ENCODE results near the gene MAP3K20. TPM values are rescaled to one million over a fixed set of nuclear protein-coding genes. Genes with fewer than 3 reads are reported as not detected.

MAP3K20 gene
- total RNA-seq, 2 experiments from 2014 or later = 8.0 to 10.2 TPM

DNA sequence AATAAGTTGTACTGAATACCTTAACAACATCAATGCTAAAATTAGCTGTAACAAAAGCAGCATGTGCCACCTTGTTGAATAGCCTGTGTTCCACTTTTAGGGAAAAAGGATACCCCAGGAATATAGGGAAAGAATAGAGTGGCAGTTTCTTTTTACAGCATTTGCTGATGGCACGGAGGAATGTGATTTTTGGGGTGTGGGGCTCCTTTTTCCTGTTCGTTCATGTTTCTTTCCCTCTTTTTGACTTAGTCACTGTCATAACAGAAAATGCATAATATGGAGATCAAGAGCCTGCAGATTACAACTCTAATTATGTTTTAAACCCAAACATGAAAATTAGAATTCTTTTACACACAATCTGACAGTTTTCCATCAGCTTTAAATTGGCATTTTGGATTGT is 60.4 kb downstream of the MAP3K20 start:
- H3K27me3 Mint-ChIP-seq = peaks cover 39% of the 10 kb centered on the region
- intact Hi-C loops (cut with micrococcal nuclease) = no loop called here
- no peaks in the 10 kb centered on the region for H3K36me3 Mint-ChIP-seq (ENCODE audit: low read depth)
- no peak overlapping the region for H3K4me3 Mint-ChIP-seq
- POLR2A ChIA-PET = no interaction called here
- TF ChIP-seq, protein P1, sequence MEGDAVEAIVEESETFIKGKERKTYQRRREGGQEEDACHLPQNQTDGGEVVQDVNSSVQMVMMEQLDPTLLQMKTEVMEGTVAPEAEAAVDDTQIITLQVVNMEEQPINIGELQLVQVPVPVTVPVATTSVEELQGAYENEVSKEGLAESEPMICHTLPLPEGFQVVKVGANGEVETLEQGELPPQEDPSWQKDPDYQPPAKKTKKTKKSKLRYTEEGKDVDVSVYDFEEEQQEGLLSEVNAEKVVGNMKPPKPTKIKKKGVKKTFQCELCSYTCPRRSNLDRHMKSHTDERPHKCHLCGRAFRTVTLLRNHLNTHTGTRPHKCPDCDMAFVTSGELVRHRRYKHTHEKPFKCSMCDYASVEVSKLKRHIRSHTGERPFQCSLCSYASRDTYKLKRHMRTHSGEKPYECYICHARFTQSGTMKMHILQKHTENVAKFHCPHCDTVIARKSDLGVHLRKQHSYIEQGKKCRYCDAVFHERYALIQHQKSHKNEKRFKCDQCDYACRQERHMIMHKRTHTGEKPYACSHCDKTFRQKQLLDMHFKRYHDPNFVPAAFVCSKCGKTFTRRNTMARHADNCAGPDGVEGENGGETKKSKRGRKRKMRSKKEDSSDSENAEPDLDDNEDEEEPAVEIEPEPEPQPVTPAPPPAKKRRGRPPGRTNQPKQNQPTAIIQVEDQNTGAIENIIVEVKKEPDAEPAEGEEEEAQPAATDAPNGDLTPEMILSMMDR (IDR thresholded peaks at IDR 0.05) = no peak
- no peak overlapping the region for H3K27ac Mint-ChIP-seq
- DNase-seq (no peak), ATAC-seq (no peak)
- CTCF ChIA-PET = interaction anchor here (0.9 to 3.4 kb wide), 2 partner anchors 22 to 74 kb away, joined by 3 to 10 read pairs; no protein-coding TSS in a partner anchor
- no peaks in the 10 kb centered on the region for H3K9me3 Mint-ChIP-seq
- H3K4me1 Mint-ChIP-seq (ENCODE audit: low read depth) = peaks cover 53% of the 10 kb centered on the region

DNA sequence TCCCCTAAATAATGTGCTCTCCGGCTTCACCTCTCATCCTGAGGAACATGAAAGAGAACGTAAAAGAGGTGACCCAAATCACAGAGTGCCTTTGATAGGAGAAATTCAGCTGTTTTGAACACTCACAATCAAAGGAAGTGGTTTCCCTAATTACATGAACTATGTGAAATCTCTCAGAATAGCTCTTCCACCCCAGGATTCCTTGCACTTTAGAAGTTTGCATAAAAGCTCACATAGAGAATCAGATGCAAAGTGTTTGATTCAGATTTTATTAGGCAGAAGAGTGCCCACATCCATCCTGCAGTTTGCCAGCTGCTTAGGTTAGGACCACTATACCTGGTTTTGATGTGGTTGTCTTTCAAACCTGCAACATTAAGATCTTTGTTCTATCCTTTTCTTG is 61.0 kb downstream of the MAP3K20 start:
- intact Hi-C loops (cut with micrococcal nuclease) = no loop called here
- H3K27ac Mint-ChIP-seq = no peak overlapping the region
- peaks cover 2% of the 10 kb centered on the region for H3K36me3 Mint-ChIP-seq (ENCODE audit: low read depth)
- H3K27me3 Mint-ChIP-seq = peaks cover 36% of the 10 kb centered on the region
- TF ChIP-seq, protein P1 (IDR thresholded peaks at IDR 0.05) = no peak
- POLR2A ChIA-PET = no interaction called here
- no peak for DNase-seq
- no peak for ATAC-seq
- no peak overlapping the region for H3K4me3 Mint-ChIP-seq
- H3K9me3 Mint-ChIP-seq = peaks cover 3% of the 10 kb centered on the region
- CTCF ChIA-PET = interaction anchor here (0.6 to 3.4 kb wide), 5 partner anchors 16 to 550 kb away, joined by 3 to 10 read pairs (median 3); no protein-coding TSS in a partner anchor
- H3K4me1 Mint-ChIP-seq (ENCODE audit: low read depth) = peaks cover 52% of the 10 kb centered on the region

DNA sequence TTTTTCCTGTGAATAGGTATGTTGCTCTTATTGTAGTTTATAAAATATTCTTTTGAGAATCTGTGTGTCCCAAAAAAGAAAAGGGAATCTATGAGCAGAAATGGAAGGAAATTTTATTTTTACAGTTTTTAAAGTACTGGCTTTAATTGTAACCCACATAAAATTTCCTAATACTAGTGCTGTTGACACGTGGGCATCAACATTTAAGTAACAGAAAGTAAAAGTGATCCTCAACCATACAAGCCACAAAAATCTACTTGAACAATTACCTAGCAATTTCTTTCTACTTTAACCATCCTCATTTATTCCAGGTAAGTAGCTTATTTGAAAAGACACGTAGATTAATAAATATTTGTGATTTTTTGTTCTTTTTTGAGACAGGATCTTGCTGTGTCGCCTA is 62.0 kb downstream of the MAP3K20 start:
- intact Hi-C loops (cut with micrococcal nuclease) = no loop called here
- Mint-ChIP-seq H3K27ac (no peak overlapping the region), H3K36me3 (ENCODE audit: low read depth) (peaks cover 4% of the 10 kb centered on the region), H3K9me3 (peaks cover 5% of the 10 kb centered on the region), H3K27me3 (peaks cover 29% of the 10 kb centered on the region), H3K4me3 (no peak overlapping the region), H3K4me1 (ENCODE audit: low read depth) (peaks cover 42% of the 10 kb centered on the region)
- ATAC-seq (no peak), DNase-seq (no peak)
- TF ChIP-seq, protein P1 (IDR thresholded peaks at IDR 0.05) = no peak
- CTCF ChIA-PET = interaction anchor here (1.2 to 3.4 kb wide), 2 partner anchors 73 to 110 kb away, joined by 4 to 10 read pairs; no protein-coding TSS in a partner anchor
- POLR2A ChIA-PET = interaction anchor here (0.6 kb wide), 1 partner anchor 14 kb away, joined by 3 read pairs; no protein-coding TSS in a partner anchor

DNA sequence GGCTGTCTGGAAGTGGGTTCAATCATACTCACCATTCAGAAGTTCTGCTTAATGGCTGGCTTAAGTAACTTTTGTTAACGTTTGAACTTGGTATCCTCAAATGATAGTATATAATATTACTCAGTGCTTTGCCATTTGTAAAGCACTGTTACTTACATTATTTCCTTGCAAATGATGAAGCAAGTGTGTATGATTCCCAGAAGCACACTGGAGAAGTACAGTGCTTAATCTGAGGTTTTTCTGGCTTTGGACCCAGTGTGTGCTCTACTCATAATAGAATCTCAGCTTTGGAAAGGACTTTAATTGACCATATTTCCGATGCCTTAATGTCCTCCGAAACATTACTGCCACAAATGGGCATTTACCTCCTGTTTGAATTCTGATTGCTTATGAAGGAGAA is 63.3 kb downstream of the MAP3K20 start:
- CTCF ChIA-PET = interaction anchor here (3.4 kb wide), 1 partner anchor 72 kb away, joined by 10 read pairs; no protein-coding TSS in a partner anchor
- no peak for ATAC-seq
- TF ChIP-seq, protein P1 (IDR thresholded peaks at IDR 0.05) = no peak
- no peak overlapping the region for H3K27ac Mint-ChIP-seq
- H3K4me1 Mint-ChIP-seq (ENCODE audit: low read depth) = peaks cover 35% of the 10 kb centered on the region
- no peak for DNase-seq
- POLR2A ChIA-PET = no interaction called here
- H3K9me3 Mint-ChIP-seq = peaks cover 5% of the 10 kb centered on the region
- intact Hi-C loops (cut with micrococcal nuclease) = no loop called here
- H3K27me3 Mint-ChIP-seq = peaks cover 29% of the 10 kb centered on the region
- peaks cover 4% of the 10 kb centered on the region for H3K36me3 Mint-ChIP-seq (ENCODE audit: low read depth)
- H3K4me3 Mint-ChIP-seq = no peak overlapping the region

DNA sequence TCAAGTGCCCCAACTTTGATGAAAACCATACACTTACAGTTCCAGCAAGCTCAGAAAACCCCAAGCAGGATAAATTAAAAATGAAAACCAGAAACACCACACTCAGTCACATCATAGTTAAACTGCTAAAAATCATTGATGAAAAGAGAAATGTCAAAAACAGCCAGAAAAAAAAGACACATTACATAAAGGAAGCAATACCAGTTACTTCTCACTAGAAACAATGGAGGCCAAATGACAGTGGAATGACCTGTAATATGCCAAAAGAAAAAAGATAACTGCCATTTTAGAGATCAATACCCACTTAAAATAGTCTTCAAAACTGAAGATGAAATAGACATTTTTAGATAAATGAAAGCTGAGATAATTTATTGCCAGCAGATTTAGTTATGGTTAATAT is 66.0 kb downstream of the MAP3K20 start:
- no peak overlapping the region for H3K4me3 Mint-ChIP-seq
- peaks cover 5% of the 10 kb centered on the region for H3K9me3 Mint-ChIP-seq
- no peak for DNase-seq
- no peak for ATAC-seq
- intact Hi-C loops (cut with micrococcal nuclease) = no loop called here
- TF ChIP-seq, protein P1 (IDR thresholded peaks at IDR 0.05) = no peak
- H3K27me3 Mint-ChIP-seq = peaks cover 13% of the 10 kb centered on the region
- CTCF ChIA-PET = interaction anchor here (1.6 kb wide), 1 partner anchor 210 kb away, joined by 3 read pairs; no protein-coding TSS in a partner anchor
- peaks cover 4% of the 10 kb centered on the region for H3K36me3 Mint-ChIP-seq (ENCODE audit: low read depth)
- no peak overlapping the region for H3K27ac Mint-ChIP-seq
- POLR2A ChIA-PET = no interaction called here
- H3K4me1 Mint-ChIP-seq (ENCODE audit: low read depth) = peaks cover 24% of the 10 kb centered on the region

All from activated CD8-positive, alpha-beta T cell treated with anti-CD3 and anti-CD28 coated beads for 36 hours (primary cell).